GM06990 (cell line): ENCODE results near the gene PPY.

Experiments
- DNase-seq: peaks from one replicate; pipeline ENCODE4 v3.0.0-alpha.2; 2011; ENCODE audit not compliant: insufficient read length; ENCODE audit errors: extremely low read depth
- H3K27me3 ChIP-seq: replicated peaks from 2 replicates; pipeline ENCODE4 v1.6.0; 2011; ENCODE audit warnings: low read length; ENCODE audit not compliant: control insufficient read depth, insufficient read depth
- H3K36me3 ChIP-seq: 2 replicates; pipeline ENCODE4 v1.5.1; 2011; ENCODE audit warnings: low read length; ENCODE audit not compliant: control insufficient read depth, insufficient read depth
- H3K4me3 ChIP-seq: replicated peaks from 2 replicates; pipeline ENCODE4 v1.5.1; 2011; ENCODE audit warnings: low read depth, mild to moderate bottlenecking, control low read depth, low read length
- TF ChIP-seq, protein P1 (sequence below): IDR thresholded peaks from 2 replicates; pipeline ENCODE4 v1.5.1; 2011; ENCODE audit warnings: low read length, control low read depth, mild to moderate bottlenecking, inconsistent platforms; ENCODE audit not compliant: insufficient read depth, poor library complexity, severe bottlenecking

The PPY gene

DNA sequence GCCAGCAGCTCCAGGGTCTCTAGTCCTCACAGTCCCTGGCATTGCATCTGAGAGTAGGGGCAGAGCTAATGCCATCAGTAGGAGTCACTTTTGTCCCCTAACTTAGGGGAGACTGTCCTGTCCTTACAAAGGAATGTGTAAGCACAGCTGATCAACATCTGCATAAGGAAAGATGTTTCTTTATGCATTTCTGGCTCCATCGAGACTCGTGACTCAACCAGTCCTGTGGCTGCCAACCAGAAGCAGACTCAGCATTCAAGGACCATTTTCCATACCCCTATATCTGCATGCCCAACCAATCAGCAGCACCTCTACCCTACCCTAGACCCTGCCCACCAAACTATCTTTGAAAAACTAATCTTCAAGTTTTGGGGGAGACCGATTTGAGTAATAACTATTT is 26.7 kb downstream of the PPY start:
- TF ChIP-seq, protein P1, sequence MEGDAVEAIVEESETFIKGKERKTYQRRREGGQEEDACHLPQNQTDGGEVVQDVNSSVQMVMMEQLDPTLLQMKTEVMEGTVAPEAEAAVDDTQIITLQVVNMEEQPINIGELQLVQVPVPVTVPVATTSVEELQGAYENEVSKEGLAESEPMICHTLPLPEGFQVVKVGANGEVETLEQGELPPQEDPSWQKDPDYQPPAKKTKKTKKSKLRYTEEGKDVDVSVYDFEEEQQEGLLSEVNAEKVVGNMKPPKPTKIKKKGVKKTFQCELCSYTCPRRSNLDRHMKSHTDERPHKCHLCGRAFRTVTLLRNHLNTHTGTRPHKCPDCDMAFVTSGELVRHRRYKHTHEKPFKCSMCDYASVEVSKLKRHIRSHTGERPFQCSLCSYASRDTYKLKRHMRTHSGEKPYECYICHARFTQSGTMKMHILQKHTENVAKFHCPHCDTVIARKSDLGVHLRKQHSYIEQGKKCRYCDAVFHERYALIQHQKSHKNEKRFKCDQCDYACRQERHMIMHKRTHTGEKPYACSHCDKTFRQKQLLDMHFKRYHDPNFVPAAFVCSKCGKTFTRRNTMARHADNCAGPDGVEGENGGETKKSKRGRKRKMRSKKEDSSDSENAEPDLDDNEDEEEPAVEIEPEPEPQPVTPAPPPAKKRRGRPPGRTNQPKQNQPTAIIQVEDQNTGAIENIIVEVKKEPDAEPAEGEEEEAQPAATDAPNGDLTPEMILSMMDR, result no peak
- no peak overlapping the region for H3K4me3 ChIP-seq
- no peaks in the 10 kb centered on the region; the same call in 1 of the 2 replicates for H3K36me3 ChIP-seq
- no peak for DNase-seq
- no peaks in the 10 kb centered on the region; the same call in 1 of the 2 replicates for H3K27me3 ChIP-seq

DNA sequence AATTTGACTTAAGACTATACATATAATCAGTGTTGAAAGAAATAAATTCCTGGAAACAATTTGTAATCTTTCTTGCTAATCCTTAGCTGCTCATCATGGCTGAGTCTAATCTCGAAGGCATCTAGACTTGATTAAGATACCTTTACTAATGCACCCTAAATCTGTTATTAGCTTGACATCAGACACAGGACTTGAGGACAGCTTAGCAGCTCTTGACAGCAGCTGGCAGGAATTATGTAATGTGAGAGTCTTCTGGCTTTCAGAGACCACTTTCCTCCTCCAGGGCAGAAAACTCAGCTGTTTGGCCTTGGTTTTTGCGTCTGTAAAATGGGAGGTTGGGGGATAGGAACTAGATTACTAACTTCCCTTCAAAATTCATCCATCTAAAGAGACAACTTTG is 27.8 kb downstream of the PPY start:
- no peaks in the 10 kb centered on the region; the same call in 1 of the 2 replicates for H3K36me3 ChIP-seq
- DNase-seq, result no peak
- H3K27me3 ChIP-seq, result no peaks in the 10 kb centered on the region; the same call in 1 of the 2 replicates

DNA sequence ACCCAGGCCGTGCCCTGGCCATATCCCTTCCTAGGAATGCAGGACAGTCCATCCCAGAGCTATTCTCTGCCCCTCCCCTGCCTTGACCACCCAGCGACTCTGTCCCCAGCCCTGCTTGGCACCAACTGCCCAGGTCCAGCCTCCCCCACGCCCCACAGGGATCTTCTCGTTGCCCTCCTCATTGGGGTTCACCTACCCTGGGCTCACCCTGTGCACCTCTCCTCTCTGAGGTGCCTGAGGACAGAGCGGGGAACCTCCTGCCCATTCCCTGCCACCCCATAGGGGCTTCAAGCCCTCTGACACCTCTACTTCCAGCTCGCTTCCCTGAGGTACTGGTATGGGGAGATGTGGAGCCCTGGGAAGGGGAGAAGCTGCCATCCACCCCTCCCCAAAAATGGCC is 28.7 kb downstream of the PPY start:
- Histone ChIP-seq H3K27me3 (no peaks in the 10 kb centered on the region; the same call in 1 of the 2 replicates), H3K36me3 (no peaks in the 10 kb centered on the region; the same call in 1 of the 2 replicates), H3K4me3 (no peak overlapping the region)
- DNase-seq, result no peak
- TF ChIP-seq, protein P1, result no peak

More for the DNA sequence above, 27.8 kb downstream of the PPY start:
- no peak overlapping the region for H3K4me3 ChIP-seq
- TF ChIP-seq, protein P1, result no peak

DNA sequence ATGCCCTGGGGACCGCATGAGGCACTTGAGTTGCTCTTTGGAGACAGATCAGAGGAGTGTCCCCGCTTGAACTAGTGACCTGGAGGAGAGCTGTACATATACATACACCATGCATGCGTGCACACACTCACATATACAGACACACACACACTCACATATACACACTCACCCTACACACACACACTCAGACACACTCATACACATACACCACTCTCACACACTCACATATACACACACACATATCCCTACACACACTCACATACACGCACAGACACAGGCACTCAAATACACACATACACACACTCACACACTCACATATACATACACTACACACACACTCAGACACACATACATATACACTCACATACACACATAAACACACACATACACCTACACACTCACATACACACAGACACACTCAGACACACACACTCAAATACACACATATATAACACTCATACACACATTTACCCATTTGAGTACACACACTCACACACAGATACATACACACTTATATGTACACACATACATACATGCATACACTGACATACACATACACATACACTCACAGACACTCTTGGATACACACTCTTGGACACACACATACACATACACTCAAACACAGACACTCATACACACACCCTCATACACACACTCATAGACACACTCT is 29.5 kb downstream of the PPY start:
- Histone ChIP-seq H3K27me3 (no peaks in the 10 kb centered on the region; the same call in none of the 2 replicates), H3K36me3 (no peaks in the 10 kb centered on the region; the same call in 1 of the 2 replicates), H3K4me3 (no peak overlapping the region)
- DNase-seq, result no peak
- TF ChIP-seq, protein P1, result no peak

DNA sequence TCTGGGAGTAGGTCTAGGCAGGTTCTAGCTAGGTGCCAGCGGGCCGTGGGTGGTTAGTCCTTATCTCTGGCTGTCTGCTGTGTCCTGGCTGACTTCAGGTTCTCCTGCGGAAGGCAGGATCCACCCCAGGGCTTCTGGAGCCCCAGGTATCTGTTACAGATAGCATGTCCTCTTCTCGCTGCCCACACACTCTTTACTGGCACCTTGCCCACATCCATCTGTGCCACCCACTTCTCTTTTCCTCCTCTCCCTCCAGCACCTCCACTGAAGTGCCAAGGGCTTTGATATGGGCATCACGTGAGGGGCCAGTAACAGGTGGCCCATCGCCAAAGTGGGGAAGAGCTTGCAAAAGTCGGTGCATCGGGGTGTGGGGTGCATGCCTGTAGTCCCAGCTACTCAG is 30.4 kb downstream of the PPY start:
- peaks cover 2% of the 10 kb centered on the region for H3K27me3 ChIP-seq
- DNase-seq, result no peak
- no peak overlapping the region for H3K4me3 ChIP-seq
- TF ChIP-seq, protein P1, result no peak
- no peaks in the 10 kb centered on the region; the same call in 1 of the 2 replicates for H3K36me3 ChIP-seq
